Retinal pigment epithelial cell (primary cell): ENCODE measurements around the gene ST6GALNAC3.
"Not testable (repeated sequence)": the region's sequence is repeated elsewhere in the genome, so short reads cannot be mapped to it uniquely, and the experiment has no call there.

Experiments used
- DNase-seq: peaks from one replicate; pipeline ENCODE4 v3.0.0-alpha.2; 2010; ENCODE audit warnings: low read depth
- H3K4me3 ChIP-seq: 2 replicates; pipeline ENCODE4 v1.5.1; 2011; ENCODE audit warnings: mild to moderate bottlenecking, low read length, control low read depth, moderate library complexity
- TF ChIP-seq, protein P1 (sequence below): conservative IDR thresholded peaks from 2 replicates; pipeline ENCODE4 v1.5.1; 2011; ENCODE audit warnings: low read depth, low read length, control low read depth, inconsistent platforms

ST6GALNAC3 gene

DNA sequence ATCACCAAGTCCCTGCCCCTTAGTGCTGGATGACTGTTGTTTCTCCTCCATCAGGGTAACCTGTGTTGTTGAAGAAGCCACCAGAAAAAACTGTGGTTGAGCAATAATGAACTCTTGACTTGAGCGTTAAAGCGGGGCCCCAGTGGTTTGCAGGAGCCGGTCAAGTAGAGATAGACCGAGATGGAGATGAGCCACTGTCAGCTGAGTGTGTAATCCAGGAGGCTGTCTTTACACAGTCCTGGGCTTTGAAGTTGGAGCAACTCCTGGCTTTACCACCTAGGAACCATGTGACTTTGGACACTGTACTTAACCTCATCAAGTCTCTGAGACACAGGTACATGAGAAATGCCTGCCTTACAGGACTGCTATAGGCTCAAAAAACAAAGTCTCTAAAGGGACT, 158.1 kb downstream of the ST6GALNAC3 start:
- DNase-seq: no peak
- no peak overlapping the region for H3K4me3 ChIP-seq
- TF ChIP-seq, protein P1, sequence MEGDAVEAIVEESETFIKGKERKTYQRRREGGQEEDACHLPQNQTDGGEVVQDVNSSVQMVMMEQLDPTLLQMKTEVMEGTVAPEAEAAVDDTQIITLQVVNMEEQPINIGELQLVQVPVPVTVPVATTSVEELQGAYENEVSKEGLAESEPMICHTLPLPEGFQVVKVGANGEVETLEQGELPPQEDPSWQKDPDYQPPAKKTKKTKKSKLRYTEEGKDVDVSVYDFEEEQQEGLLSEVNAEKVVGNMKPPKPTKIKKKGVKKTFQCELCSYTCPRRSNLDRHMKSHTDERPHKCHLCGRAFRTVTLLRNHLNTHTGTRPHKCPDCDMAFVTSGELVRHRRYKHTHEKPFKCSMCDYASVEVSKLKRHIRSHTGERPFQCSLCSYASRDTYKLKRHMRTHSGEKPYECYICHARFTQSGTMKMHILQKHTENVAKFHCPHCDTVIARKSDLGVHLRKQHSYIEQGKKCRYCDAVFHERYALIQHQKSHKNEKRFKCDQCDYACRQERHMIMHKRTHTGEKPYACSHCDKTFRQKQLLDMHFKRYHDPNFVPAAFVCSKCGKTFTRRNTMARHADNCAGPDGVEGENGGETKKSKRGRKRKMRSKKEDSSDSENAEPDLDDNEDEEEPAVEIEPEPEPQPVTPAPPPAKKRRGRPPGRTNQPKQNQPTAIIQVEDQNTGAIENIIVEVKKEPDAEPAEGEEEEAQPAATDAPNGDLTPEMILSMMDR: no peak

DNA sequence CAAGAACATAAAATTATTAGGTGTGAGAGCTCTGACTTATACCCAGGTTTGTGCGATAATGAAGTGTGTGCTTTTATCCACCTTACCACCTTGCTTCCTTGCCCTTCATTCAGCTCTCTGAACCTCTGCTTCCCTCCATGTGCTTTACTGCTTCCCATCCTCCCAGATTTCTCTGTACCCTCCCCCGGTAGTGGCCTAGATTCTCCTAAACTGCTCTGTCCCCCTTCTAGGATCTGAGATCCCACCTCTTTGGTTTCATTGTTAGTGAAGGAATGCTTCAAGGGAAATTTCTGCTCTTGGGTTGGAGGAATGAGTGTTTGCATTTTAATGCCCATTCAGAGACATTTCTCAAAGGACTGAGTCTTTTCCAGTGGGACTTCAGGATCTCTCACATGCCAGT, 159.5 kb downstream of the ST6GALNAC3 start:
- no peak for DNase-seq
- H3K4me3 ChIP-seq: no peak overlapping the region
- TF ChIP-seq, protein P1: no peak

DNA sequence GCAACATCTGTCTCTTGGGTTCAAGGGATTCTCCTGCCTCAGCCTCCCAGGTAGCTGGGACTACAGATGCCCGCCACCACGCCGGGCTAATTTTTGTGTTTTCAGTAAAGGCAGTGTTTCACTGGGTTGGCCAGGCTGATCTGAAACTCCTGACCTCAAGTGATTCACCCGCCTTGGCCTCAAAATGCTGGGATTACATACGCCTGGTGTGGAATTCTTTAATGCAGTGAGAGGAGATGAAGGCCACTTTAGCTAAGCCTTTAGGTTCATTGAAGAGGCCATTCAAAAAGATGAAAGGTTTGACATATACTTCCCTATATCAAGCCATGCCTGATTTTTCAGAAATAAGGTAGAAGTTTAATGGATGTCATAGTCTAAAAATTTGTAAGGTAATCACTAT, 162.7 kb downstream of the ST6GALNAC3 start:
- TF ChIP-seq, protein P1: no peak
- peak; percentile 71 for DNase-seq
- H3K4me3 ChIP-seq: no peak overlapping the region

DNA sequence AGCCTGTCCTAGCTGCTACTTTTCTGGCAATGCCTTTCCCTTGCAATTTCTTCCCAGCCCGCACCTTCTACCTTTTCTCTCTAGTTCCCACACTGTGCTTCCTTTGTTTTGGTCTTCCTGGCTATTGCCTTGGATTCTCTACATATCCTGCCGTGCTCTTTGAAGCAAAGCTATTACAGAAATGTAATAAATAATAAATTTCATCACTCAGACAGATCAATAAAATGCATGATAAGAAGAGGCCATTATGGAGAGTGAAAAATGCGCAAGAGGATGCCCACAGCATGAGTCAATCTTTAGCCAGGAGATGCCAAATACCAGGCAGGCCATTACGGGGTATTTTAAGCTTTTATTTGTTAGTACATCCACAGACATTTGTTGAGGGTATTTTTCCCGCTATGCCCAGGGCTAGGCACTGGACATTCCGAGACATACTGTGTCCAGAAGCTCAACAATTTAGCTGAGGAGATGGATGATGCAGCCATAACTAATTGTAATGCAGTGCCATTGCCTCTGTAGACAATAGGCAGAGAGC, 163.6 kb downstream of the ST6GALNAC3 start:
- TF ChIP-seq, protein P1: no peak
- DNase-seq: peak; percentile 36
- H3K4me3 ChIP-seq: no peak overlapping the region

DNA sequence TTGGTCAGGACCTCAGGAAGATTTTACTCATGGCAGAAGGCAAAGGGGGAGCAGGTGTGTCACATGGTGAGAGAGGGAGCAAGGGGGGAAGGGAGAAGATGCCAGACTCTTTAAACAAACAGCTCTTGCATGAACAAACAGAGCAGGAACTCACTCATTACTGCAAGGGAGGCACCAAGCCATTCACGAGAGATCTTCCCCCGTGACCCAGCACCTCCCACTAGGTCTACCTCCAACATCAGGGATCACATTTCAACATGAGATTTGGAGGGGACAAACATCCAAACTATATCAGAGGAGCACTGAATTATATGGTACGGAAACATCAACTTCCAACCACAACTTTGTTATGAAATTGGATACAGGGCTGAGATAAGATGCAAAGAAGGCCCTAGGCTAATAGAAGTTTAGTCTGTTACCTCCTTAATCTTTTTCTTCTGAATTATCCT, 164.9 kb downstream of the ST6GALNAC3 start:
- TF ChIP-seq, protein P1: no peak
- no peak overlapping the region for H3K4me3 ChIP-seq
- no peak for DNase-seq

DNA sequence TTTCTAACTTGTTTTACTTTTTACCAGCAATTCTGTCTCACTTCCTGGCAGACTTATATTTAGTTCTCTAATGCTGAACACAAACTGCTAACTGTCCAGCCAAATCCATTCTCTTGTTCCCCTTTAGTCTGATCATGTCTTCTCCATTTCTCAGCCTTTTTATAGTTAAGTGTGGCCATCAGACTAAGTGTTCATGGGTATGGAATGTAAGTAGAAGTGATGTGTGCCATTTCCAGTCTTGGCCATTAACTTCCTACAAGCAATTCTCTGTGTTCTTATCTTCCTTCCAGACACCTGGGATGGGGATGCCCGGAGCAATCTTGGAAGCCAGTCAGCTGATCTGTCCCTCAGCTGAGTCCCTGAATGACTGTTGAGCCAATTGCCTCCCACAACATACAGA, 165.8 kb downstream of the ST6GALNAC3 start:
- DNase-seq: no peak
- TF ChIP-seq, protein P1: no peak
- H3K4me3 ChIP-seq: no peak overlapping the region

DNA sequence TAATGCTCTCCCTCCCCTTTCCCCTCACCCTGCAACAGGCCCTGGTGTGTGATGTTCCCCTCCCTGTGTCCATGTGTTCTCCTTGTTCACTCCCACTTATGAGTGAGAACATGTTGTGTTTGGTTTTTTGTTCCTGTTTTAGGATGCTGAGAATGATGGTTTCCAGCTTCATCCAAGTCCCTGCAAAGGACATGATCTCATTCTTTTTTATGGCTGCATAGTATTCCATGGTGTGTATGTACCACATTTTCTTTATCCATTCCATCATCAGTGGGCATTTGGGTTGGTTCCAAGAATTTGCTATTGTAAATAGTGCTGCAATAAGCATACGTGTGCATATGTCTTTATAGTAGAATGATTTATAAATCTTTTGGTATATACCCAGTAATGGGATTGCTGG, 168.0 kb downstream of the ST6GALNAC3 start:
- not testable (repeated sequence) for DNase-seq, H3K4me3 ChIP-seq
